HepG2 (cell line): ENCODE measurements around the gene YPEL4. TPM values are rescaled to one million over a fixed set of nuclear protein-coding genes. Genes with fewer than 3 reads are reported as not detected.
A peak's percentile ranks its signal among the peaks of the same experiment; 100 is the strongest.

Source experiments
- GATAD2A ChIP-seq: IDR thresholded peaks from 2 replicates; pipeline ENCODE4 v1.6.1; 2016
- PATZ1 ChIP-seq: sonication (generic); formaldehyde crosslinking; IDR thresholded peaks from 2 replicates; pipeline ENCODE4 v1.4.0; 2020; ENCODE audit warnings: missing genetic modification reagents
- SAP130 ChIP-seq: IDR thresholded peaks from 2 replicates; pipeline ENCODE4 v1.6.1; 2016; ENCODE audit warnings: low read depth
- ZNF264 ChIP-seq: sonication (generic); formaldehyde crosslinking; IDR thresholded peaks from 2 replicates; pipeline ENCODE4 v1.4.0; 2020; ENCODE audit warnings: missing genetic modification reagents
- ZNF574 ChIP-seq: sonication (generic); formaldehyde crosslinking; IDR thresholded peaks from 2 replicates; pipeline ENCODE4 v1.4.0; 2020; ENCODE audit warnings: missing genetic modification reagents
- ZNF740 ChIP-seq: sonication (generic); formaldehyde crosslinking; IDR thresholded peaks from 2 replicates; pipeline ENCODE4 v1.4.0; 2020; ENCODE audit warnings: missing genetic modification reagents
- polyA plus RNA-seq, 8 experiments: library from polyadenylated mRNA; depleted of rRNA in 3 of 8; stranded (reverse) in 7 of 8; unstranded in 1 of 8; fragments of >200 nt; fragmentation: Illumina TruSeq in 4 of 8; extraction: Trizol in 4 of 8; gene quantifications; 2 replicates each; pipeline versions ENCODE4 v1.2.1 to v1.2.3, GENCODE V29; 2011 to 2016; ENCODE audit warnings: low read depth in 4 of 8, missing spikeins in 1 of 8, mixed read lengths in 1 of 8; ENCODE audit not compliant: insufficient read depth in 1 of 8
- total RNA-seq, 5 experiments: library from RNA; depleted of rRNA; stranded (reverse); fragments of >200 nt; fragmentation: Illumina TruSeq; extraction: Trizol; gene quantifications; 2 replicates each; pipeline ENCODE4 v1.2.3, GENCODE V29; 2016; ENCODE audit warnings: low read depth in 1 of 5
- TF ChIP-seq, protein P1 (sequence below): sonication (generic); formaldehyde crosslinking; IDR thresholded peaks from 2 replicates; pipeline ENCODE4 v1.5.0; 2020; ENCODE audit warnings: mild to moderate bottlenecking, missing genetic modification reagents, moderate library complexity

YPEL4 gene
- total and polyA plus RNA-seq, 2 of the 13 experiments (the other 11 are each of a cell fraction or from before 2014, with no cell fraction given), result 0.04 TPM; not detected in 1

DNA sequence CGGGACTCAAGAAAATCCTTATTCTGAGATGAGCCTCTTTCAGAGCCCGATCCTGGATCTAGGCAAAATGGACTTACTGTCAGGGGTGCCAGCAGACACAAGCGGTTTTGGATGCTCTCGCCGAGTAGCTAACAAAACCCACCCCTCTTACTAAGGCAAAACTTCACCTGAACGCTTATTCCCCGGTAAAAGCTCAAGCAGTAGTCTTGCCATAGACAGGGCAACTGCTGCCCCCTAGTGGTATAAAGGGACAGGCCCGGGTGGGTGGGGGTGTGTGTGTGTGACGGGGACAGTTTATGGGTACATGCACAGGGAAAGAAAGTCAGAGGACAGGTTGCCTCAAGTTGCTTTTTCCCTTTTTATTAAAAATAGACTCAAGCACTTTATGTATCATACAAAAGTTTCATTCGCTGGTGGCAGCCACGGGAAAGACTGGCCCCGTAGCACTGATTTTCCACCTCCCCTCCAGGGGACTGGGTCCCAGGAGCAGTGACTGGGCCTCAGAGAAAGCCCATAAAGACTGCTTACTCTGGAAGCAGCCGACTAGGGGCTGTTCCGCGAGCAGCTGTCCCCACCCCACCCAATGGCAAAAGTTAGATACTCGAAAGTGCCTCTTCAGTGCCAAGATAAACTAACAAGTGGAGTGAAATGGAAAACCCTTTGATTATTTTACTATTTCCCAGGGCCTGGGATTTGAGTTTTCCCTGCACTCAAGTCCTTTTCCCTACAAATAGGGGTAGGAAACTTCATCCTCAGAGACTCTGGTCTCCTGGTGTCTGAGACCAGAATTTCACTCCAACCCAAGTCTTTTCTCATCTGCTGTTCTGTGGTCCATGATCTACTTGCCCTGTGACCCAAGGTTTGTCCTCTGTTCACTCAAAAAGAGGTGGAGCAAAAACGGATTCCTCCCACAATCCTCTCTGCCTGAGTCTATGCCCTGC, 4.7 kb downstream of the YPEL4 start (continued):
- TF ChIP-seq ZNF574 (CRISPR knock-in tag), result peak; percentile 22; the same call in 1 of the 2 replicates
- TF ChIP-seq GATAD2A, result 0 out of 2 replicates have a peak, but pooled peaks have one; percentile 23
- TF ChIP-seq SAP130 (CRISPR knock-in tag), result 0 out of 2 replicates have a peak, but pooled peaks have one; percentile 37
- TF ChIP-seq, protein P1, sequence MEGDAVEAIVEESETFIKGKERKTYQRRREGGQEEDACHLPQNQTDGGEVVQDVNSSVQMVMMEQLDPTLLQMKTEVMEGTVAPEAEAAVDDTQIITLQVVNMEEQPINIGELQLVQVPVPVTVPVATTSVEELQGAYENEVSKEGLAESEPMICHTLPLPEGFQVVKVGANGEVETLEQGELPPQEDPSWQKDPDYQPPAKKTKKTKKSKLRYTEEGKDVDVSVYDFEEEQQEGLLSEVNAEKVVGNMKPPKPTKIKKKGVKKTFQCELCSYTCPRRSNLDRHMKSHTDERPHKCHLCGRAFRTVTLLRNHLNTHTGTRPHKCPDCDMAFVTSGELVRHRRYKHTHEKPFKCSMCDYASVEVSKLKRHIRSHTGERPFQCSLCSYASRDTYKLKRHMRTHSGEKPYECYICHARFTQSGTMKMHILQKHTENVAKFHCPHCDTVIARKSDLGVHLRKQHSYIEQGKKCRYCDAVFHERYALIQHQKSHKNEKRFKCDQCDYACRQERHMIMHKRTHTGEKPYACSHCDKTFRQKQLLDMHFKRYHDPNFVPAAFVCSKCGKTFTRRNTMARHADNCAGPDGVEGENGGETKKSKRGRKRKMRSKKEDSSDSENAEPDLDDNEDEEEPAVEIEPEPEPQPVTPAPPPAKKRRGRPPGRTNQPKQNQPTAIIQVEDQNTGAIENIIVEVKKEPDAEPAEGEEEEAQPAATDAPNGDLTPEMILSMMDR, result peak; percentile 86
- peak; percentile 32; the same call in 1 of the 2 replicates for TF ChIP-seq PATZ1
- TF ChIP-seq ZNF264 (CRISPR knock-in tag), result no peak
- TF ChIP-seq ZNF740 (CRISPR knock-in tag), result peak; percentile 87; the same call in 1 of the 2 replicates
- TF ChIP-seq, all 625 proteins: peak for 20
